ENCODE data around the gene OTOR. TPM values are rescaled to one million over a fixed set of nuclear protein-coding genes. Genes with fewer than 3 reads are reported as not detected.

Gene OTOR, protein sequence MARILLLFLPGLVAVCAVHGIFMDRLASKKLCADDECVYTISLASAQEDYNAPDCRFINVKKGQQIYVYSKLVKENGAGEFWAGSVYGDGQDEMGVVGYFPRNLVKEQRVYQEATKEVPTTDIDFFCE
- total RNA-seq, result not detected in 2 replicates

DNA sequence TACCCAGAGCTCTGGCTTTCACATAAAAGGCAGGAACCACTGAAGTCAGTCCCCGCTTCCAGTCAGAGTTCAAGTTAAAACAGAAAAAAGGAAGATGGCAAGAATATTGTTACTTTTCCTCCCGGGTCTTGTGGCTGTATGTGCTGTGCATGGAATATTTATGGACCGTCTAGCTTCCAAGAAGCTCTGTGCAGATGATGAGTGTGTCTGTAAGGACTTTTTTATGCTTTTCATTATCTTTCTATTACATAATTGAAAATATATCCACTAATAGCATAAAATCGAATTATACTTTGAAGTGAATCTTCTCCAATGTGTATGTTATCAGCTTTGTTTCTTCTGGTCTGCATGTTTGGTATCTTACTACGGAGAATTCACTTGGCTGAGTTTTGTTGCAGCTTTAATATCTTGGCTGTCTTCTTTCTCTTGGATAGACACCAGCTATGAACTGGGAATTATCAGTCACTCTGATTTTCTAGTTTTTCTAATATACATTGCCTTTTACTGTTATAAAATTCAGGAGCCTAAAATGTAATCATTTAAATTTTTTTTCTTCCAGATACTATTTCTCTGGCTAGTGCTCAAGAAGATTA is at the start of gene OTOR:
Gene OTOR, plus strand, starts transcription at position 51 of the 593 bp plus-strand sequence. Its CDS starts 44 bp downstream, at position 95.

DNA sequence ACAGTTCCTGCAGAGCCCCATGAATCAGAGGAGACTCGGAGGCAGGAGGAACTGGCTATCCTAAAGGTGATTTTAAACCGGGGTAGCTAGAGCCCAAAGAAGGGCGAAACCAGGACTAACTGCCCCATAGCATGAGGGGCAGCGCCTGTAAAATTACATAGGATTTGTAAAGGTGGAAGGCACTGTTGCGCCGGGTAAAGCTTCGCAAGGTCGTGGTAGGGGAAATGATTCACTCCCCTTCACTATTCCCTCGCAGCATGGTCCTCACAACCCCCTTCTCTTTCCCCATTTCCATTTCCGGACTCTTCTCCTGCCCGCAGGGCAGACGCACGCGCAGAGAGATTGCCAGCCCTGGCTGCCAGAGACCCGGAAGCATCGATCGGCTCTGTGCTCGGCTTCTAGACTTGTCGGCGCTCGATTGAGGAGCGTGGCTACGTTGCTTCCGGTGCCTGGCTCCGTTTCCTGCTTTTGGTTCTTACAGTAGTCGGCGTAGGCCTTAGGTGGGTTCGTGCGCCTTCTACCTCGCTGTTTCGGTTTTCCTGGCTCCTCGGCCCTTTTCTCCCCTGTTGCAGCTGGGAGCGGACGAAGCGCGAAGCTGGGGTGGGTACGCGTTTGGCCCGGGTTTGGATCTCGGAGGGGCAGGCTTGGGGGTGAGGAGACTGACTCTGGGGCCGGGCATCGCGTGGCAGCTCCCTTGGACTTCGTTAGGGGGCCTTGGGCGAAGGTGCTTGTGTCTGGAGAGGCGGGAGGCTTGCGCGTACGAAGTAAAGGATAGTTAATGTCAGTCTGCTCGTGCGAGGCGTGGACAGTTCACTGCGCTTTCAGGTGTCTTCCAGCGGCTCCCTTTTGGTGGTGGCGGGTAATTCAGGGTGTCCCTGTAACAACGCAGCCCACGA is 18.3 kb upstream of the OTOR start, which contains the start of gene SNRPB2:
Gene SNRPB2, plus strand, starts transcription at position 462 of the 896 bp plus-strand sequence. CDS start 1,677 bp downstream, outside the sequence.

Other genes with a start within 250 kb of the OTOR start
- 7.7 and 9.2 TPM in 2 replicates for gene KIF16B, start 174.9 kb upstream of the OTOR start, total RNA-seq
- 41.9 and 42.6 TPM in 2 replicates for gene SNRPB2, start 18.3 kb upstream of the OTOR start, total RNA-seq

Data from subcutaneous preadipocyte (primary cell).